ENCODE data around the gene NALCN. TPM values are rescaled to one million over a fixed set of nuclear protein-coding genes. Genes with fewer than 3 reads are reported as not detected.

The NALCN gene
- total and polyA plus RNA-seq, 4 donors = 0.09 to 0.92 (median 0.18) TPM

GRCh38 chr13:101178406-101178805 is 237.9 kb downstream of the NALCN start:
- DNase-seq (ENCODE audit: low spot score) = no peak
- WGBS = 48% methylated on average over 4 of the region's 4 CpGs

More at GRCh38 chr13:101178406-101178805, 237.9 kb downstream of the NALCN start:
- H3K4me3 ChIP-seq (ENCODE audit: low read depth in 1 of 3, low read length in 3 of 3) = no peak overlapping the region
- no peak overlapping the region for H3K9ac ChIP-seq (ENCODE audit: low read depth in 1 of 2, low read length in 2 of 2)
- no peaks in the 10 kb centered on the region for H3K4me1 ChIP-seq (ENCODE audit: control insufficient read depth in 4 of 4, insufficient read depth in 4 of 4, low read length in 3 of 4)
- TF ChIP-seq, protein P1, sequence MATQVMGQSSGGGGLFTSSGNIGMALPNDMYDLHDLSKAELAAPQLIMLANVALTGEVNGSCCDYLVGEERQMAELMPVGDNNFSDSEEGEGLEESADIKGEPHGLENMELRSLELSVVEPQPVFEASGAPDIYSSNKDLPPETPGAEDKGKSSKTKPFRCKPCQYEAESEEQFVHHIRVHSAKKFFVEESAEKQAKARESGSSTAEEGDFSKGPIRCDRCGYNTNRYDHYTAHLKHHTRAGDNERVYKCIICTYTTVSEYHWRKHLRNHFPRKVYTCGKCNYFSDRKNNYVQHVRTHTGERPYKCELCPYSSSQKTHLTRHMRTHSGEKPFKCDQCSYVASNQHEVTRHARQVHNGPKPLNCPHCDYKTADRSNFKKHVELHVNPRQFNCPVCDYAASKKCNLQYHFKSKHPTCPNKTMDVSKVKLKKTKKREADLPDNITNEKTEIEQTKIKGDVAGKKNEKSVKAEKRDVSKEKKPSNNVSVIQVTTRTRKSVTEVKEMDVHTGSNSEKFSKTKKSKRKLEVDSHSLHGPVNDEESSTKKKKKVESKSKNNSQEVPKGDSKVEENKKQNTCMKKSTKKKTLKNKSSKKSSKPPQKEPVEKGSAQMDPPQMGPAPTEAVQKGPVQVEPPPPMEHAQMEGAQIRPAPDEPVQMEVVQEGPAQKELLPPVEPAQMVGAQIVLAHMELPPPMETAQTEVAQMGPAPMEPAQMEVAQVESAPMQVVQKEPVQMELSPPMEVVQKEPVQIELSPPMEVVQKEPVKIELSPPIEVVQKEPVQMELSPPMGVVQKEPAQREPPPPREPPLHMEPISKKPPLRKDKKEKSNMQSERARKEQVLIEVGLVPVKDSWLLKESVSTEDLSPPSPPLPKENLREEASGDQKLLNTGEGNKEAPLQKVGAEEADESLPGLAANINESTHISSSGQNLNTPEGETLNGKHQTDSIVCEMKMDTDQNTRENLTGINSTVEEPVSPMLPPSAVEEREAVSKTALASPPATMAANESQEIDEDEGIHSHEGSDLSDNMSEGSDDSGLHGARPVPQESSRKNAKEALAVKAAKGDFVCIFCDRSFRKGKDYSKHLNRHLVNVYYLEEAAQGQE (IDR thresholded peaks at IDR 0.05) = no peak
- no peak for TF ChIP-seq NR2F2 (IDR thresholded peaks at IDR 0.05)
- TF ChIP-seq SP1 (IDR thresholded peaks at IDR 0.05) = no peak
- no peak for TF ChIP-seq JUND (IDR thresholded peaks at IDR 0.05)
- no peak for TF ChIP-seq FOXA1 (IDR thresholded peaks at IDR 0.05)
- no peak for TF ChIP-seq ATF3 (IDR thresholded peaks at IDR 0.05)
- TF ChIP-seq, protein P2, sequence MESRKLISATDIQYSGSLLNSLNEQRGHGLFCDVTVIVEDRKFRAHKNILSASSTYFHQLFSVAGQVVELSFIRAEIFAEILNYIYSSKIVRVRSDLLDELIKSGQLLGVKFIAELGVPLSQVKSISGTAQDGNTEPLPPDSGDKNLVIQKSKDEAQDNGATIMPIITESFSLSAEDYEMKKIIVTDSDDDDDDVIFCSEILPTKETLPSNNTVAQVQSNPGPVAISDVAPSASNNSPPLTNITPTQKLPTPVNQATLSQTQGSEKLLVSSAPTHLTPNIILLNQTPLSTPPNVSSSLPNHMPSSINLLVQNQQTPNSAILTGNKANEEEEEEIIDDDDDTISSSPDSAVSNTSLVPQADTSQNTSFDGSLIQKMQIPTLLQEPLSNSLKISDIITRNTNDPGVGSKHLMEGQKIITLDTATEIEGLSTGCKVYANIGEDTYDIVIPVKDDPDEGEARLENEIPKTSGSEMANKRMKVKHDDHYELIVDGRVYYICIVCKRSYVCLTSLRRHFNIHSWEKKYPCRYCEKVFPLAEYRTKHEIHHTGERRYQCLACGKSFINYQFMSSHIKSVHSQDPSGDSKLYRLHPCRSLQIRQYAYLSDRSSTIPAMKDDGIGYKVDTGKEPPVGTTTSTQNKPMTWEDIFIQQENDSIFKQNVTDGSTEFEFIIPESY (IDR thresholded peaks at IDR 0.05) = no peak
- no peak for TF ChIP-seq GABPA (IDR thresholded peaks at IDR 0.05 in 1 of 2, conservative IDR thresholded peaks at IDR 0.05 in 1 of 2)
- TF ChIP-seq, protein P3, sequence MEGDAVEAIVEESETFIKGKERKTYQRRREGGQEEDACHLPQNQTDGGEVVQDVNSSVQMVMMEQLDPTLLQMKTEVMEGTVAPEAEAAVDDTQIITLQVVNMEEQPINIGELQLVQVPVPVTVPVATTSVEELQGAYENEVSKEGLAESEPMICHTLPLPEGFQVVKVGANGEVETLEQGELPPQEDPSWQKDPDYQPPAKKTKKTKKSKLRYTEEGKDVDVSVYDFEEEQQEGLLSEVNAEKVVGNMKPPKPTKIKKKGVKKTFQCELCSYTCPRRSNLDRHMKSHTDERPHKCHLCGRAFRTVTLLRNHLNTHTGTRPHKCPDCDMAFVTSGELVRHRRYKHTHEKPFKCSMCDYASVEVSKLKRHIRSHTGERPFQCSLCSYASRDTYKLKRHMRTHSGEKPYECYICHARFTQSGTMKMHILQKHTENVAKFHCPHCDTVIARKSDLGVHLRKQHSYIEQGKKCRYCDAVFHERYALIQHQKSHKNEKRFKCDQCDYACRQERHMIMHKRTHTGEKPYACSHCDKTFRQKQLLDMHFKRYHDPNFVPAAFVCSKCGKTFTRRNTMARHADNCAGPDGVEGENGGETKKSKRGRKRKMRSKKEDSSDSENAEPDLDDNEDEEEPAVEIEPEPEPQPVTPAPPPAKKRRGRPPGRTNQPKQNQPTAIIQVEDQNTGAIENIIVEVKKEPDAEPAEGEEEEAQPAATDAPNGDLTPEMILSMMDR (IDR thresholded peaks at IDR 0.05; ENCODE audit: low read depth, low read length, missing input control) = no peak
- no peak for TF ChIP-seq MAX (IDR thresholded peaks at IDR 0.05)
- no peak for TF ChIP-seq RAD21 (IDR thresholded peaks at IDR 0.05)
- TF ChIP-seq HNF4G (IDR thresholded peaks at IDR 0.05) = no peak
- no peak for TF ChIP-seq YY1 (IDR thresholded peaks at IDR 0.05)
- no peak for TF ChIP-seq RXRA (IDR thresholded peaks at IDR 0.05)
- no peak for TF ChIP-seq HNF4A (conservative IDR thresholded peaks at IDR 0.05)
- TF ChIP-seq TAF1 (conservative IDR thresholded peaks at IDR 0.05) = no peak
- TF ChIP-seq FOXA2 (IDR thresholded peaks at IDR 0.05) = no peak
- no peak overlapping the region for H3K27ac ChIP-seq (ENCODE audit: low read depth in 1 of 2, low read length in 2 of 2)
- peaks cover 0 to 2% (median 0%) of the 10 kb centered on the region in 4 donors for H3K9me3 ChIP-seq (ENCODE audit: control insufficient read depth in 4 of 4, low read length in 3 of 4)
- H3K36me3 ChIP-seq (ENCODE audit: control insufficient read depth in 4 of 4, insufficient read depth in 3 of 4, low read depth in 1 of 4, low read length in 3 of 4) = no peaks in the 10 kb centered on the region
- H3K27me3 ChIP-seq (ENCODE audit: control insufficient read depth in 4 of 4, insufficient read depth in 4 of 4, low read length in 3 of 4) = peaks cover 0 to 5% (median 0%) of the 10 kb centered on the region in 4 donors

All from liver (tissue), 9 donors.